Stimulated activated CD4-positive, alpha-beta T cell treated with anti-CD3 and anti-CD28 coated beads, TNF-alpha, amount 100 ng/mL, for 24 hours (primary cell): ENCODE measurements around the gene VASN.

Experiments used
- DNase-seq, 3 experiments: peaks; one replicate each; pipeline ENCODE4 v3.0.0-alpha.2; 2020; ENCODE audit warnings: low read depth in 3 of 3

The VASN gene

GRCh38 chr16:4403133-4403949, 31.7 kb downstream of the VASN start:
- DNase-seq = no peak

- DNase-seq = no peak
Observed at GRCh38 chr16:4404247-4404966, 32.8 kb downstream of the VASN start.

- no peak for DNase-seq
Observed at GRCh38 chr16:4404967-4405696, 33.5 kb downstream of the VASN start.

- no peak for DNase-seq
Observed at GRCh38 chr16:4407543-4408322, 36.1 kb downstream of the VASN start.

DNA sequence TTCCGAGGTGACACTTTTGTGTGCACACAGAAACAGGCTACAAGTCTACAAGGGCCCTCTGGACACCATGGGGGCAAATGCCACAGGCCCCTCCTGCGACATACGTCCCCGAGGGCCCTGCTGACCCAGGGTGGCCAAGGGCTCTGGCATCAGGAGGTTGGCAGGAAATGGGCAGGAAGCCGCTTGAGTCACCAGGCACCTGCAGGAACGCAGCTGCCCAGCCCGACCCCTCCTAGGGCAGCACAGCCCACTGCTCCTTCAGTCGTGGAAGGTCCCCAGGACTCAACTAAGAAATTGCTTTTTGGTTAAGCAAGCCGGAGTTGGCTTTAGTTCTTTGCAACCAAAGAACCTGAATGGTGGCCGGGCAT, 36.7 kb downstream of the VASN start:
- DNase-seq = no peak

- DNase-seq = no peak
Observed at GRCh38 chr16:4409081-4409932, 37.7 kb downstream of the VASN start.

GRCh38 chr16:4410335-4411075, 38.9 kb downstream of the VASN start:
- no peak for DNase-seq

GRCh38 chr16:4411684-4412083, 40.0 kb downstream of the VASN start:
- DNase-seq = no peak

DNA sequence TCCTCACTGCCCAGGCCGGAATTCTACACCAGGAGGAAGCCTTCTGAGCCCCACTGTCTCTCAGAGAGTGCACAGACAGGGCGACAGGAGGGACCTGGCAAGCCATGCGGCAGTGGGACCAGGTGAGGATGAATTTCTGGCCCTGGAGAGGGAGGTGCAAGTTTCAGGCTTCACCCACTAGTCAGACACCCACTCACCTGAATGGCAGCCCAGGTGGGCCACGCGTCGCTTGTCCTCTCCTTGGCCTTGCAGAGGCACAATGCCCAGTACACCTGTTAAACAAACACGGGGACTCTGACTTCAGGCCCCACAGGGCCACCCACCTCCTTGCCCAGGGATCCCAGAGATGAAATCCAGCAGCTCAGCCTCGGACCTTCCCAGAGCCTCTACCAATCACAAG, 40.5 kb downstream of the VASN start:
- no peak for DNase-seq

DNA sequence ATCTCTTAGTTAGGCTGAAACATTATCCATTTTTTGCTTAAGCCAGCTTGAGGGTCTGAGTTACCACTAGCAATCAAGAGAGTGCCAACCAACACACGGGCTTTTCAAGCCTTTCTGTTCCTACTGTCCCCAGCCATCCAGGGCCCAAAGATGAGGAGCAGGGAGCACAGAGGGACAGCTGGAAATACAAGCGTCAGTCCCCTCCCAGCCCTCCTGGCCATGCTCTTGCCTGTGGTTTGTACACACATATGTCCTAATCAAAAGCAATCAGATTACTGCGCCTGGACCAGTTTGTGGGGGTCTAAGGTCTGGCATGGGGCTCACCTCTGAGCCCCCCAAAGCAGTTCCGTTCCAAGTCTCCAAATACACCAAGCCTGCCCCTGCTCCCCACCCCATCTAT, 41.2 kb downstream of the VASN start:
- no peak for DNase-seq

DNA sequence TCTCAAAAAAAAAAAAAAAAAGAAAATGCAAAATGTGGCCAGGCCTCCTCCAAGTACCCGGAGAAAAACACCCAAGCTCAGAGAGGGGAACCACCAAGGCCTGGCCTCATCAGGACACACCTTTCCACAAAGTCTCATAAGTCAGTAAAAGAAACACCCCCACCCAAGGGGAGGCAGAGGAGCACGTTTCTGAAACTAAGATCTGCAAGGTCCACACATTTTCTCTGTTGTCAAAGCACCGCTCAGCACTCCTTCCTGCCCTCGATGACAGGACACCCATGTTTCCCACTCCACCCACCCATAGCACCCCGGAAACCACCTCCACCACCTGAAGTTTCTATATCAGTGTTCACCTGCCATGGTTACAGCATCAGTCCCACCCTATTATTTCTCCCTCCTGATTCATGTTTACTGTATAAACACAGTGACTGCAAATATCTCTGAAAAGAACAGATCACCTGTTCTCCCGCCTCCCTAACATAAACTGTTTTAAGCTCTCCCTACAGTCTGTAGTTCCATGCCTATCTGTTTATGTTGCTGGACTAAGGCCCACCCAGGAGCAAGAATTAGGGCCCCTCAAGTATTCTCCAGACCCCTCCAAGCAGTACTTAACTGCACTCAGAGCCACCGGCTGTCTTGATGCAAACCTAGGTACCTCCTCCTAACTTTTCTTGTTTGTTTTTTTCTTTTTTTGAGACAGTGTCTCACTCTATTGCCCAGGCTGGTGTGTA, 42.7 kb downstream of the VASN start:
- peak; percentile 61 to 84 (median 76) for DNase-seq

GRCh38 chr16:4415538-4416199, 44.0 kb downstream of the VASN start:
- DNase-seq = peak in 1 of 3 experiments; percentile 59

- DNase-seq = peak; percentile 97 to 98 (median 97)
Observed at GRCh38 chr16:4416200-4417032, 44.8 kb downstream of the VASN start, which contains the start of gene CORO7. TSS of gene CORO7 (minus strand) at chr16:4416596. CDS start at chr16:4416518, 78 bp downstream.

DNA sequence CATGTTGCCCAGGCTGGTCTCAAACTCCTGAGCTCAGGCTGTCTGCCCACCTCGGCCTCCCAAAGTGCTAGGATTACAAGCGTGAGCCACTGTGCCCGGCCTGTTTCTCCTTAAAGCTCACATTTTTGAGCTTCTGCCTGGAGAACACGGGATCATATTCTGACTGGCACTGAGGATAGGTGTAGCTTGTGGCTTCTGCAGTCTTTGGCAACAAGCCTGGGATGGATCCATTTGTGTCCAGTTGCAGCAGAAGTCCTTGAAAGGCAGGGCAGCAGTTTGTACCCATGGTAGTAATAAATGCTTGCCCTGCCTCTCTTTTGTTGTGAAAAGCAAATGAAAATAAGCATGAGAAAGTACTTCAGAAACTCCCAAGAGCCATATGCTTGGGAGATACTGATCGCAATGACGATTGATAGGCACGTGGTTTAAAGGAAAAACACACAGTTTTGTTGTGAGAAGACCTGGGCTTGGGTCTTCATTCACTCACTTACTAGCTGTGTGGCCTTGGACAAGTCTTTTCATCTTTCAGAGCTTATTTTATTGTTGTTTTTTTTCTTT, 47.8 kb downstream of the VASN start:
- DNase-seq = no peak

GRCh38 chr16:4420505-4421105, 49.0 kb downstream of the VASN start:
- no peak for DNase-seq

GRCh38 chr16:4425378-4426020, 53.9 kb downstream of the VASN start, which contains the start of gene DNAJA3:
TSS of gene DNAJA3 (plus strand) at chr16:4425868. CDS start at chr16:4425882, 14 bp downstream.
- peak; percentile 79 to 89 (median 82) for DNase-seq
